ENCODE results near the gene KCNH2. TPM values are rescaled to one million over a fixed set of nuclear protein-coding genes. Genes with fewer than 3 reads are reported as not detected.

Gene KCNH2
- total and polyA plus RNA-seq, 10 of the 15 experiments (the other 5 are each of a cell fraction or from before 2014, with no cell fraction given) = 0.04 to 0.24 (median 0.17) TPM; not detected in 6

DNA sequence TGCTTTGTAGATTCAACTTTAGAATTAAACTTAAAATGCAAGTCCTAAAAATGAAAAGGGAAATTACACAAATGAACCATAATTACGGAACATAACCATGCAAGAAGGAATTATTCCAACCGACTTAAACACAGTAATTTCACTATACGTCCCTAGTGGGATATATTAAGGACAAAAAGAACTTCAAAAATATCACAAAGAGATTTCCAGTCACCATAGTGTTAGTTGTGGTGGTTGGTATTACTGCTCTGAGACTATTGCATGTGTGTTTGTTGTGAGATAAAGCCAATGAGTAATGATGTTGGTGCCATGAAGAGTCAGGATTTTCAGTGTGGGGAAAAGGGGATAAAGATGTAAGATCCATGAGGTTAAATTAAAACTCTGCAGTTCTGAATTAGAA is 49.6 kb downstream of the KCNH2 start:
- Histone ChIP-seq H3K4me2 (ENCODE audit: control insufficient read depth, insufficient read depth) (no peak overlapping the region), H3K9ac (ENCODE audit: control insufficient read depth, insufficient read depth, low read length) (no peak overlapping the region), H3K27ac (ENCODE audit: control insufficient read depth, insufficient read depth) (no peak overlapping the region), H3K4me3 (no peak overlapping the region), H3K4me1 (ENCODE audit: control insufficient read depth, insufficient read depth, low read length) (no peaks in the 10 kb centered on the region), H3K27me3 (replicated peaks in 1 of 2; ENCODE audit: control insufficient read depth in 2 of 2, insufficient read depth in 2 of 2, low read length in 1 of 2) (peaks cover 0 to 2% of the 10 kb centered on the region in 2 experiments; a peak in 2 of 4 replicates), H3K9me3 (replicated peaks; ENCODE audit: control insufficient read depth, insufficient read depth, low read length) (no peaks in the 10 kb centered on the region), H2AFZ (ENCODE audit: control insufficient read depth, low read depth, low read length) (no peak overlapping the region), H3K79me2 (ENCODE audit: control insufficient read depth, insufficient read depth, low read length) (no peaks in the 10 kb centered on the region), H4K20me1 (ENCODE audit: control insufficient read depth, insufficient read depth) (no peaks in the 10 kb centered on the region), H3K36me3 (ENCODE audit: control insufficient read depth in 2 of 2, insufficient read depth in 2 of 2, low read length in 1 of 2) (no peaks in the 10 kb centered on the region)
- CTCF ChIA-PET = interaction anchor here (0.6 kb wide), 1 partner anchor 579 kb away, joined by 3 read pairs; no protein-coding TSS in a partner anchor
- no TSS peak for BruUV-seq (replicated peaks)
- WGBS (ENCODE audit: insufficient coverage, insufficient replicate concordance, low lambda C conversion rate, missing lambda C conversion rate) = 20% methylated on average over 3 of the region's 3 CpGs
- SMC1A ChIA-PET (ENCODE audit: uncharacterized antibody, unreplicated experiment) = no interaction called here
- RAD21 ChIA-PET (ENCODE audit: unreplicated experiment) = no interaction called here
- intact Hi-C loops (cut with micrococcal nuclease; ENCODE audit: unreplicated experiment) (no loop called here), in situ Hi-C loops (cut with MboI) (no loop called here)
- ATAC-seq = no peak
- FAIRE-seq = no peak
- POLR2A ChIA-PET = no interaction called here
- TF ChIP-seq, protein P1, sequence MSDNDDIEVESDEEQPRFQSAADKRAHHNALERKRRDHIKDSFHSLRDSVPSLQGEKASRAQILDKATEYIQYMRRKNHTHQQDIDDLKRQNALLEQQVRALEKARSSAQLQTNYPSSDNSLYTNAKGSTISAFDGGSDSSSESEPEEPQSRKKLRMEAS (IDR thresholded peaks at IDR 0.05; ENCODE audit: low read depth, low read length) = no peak
- TF ChIP-seq YBX1 (IDR thresholded peaks at IDR 0.05) (no peak), SUZ12 (IDR thresholded peaks at IDR 0.05; ENCODE audit: unreplicated experiment) (no peak), SUPT20H (IDR thresholded peaks at IDR 0.05; ENCODE audit: borderline replicate concordance, control insufficient read depth, low read depth, low read length) (no peak), CHD4 (IDR thresholded peaks at IDR 0.05) (no peak), HDAC2 (IDR thresholded peaks at IDR 0.05) (no peak)
- TF ChIP-seq, protein P2, sequence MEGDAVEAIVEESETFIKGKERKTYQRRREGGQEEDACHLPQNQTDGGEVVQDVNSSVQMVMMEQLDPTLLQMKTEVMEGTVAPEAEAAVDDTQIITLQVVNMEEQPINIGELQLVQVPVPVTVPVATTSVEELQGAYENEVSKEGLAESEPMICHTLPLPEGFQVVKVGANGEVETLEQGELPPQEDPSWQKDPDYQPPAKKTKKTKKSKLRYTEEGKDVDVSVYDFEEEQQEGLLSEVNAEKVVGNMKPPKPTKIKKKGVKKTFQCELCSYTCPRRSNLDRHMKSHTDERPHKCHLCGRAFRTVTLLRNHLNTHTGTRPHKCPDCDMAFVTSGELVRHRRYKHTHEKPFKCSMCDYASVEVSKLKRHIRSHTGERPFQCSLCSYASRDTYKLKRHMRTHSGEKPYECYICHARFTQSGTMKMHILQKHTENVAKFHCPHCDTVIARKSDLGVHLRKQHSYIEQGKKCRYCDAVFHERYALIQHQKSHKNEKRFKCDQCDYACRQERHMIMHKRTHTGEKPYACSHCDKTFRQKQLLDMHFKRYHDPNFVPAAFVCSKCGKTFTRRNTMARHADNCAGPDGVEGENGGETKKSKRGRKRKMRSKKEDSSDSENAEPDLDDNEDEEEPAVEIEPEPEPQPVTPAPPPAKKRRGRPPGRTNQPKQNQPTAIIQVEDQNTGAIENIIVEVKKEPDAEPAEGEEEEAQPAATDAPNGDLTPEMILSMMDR (IDR thresholded peaks at IDR 0.05 in 2 of 3, conservative IDR thresholded peaks at IDR 0.05 in 1 of 3; ENCODE audit: control insufficient read depth in 2 of 3, extremely low read depth in 1 of 3, insufficient read depth in 1 of 3, low read depth in 3 of 3, low read length in 3 of 3) = no peak
- no peak for DNase-seq (ENCODE audit: low read depth, low spot score)
